ENCODE data around the gene DHRS9.

The DHRS9 gene

DNA sequence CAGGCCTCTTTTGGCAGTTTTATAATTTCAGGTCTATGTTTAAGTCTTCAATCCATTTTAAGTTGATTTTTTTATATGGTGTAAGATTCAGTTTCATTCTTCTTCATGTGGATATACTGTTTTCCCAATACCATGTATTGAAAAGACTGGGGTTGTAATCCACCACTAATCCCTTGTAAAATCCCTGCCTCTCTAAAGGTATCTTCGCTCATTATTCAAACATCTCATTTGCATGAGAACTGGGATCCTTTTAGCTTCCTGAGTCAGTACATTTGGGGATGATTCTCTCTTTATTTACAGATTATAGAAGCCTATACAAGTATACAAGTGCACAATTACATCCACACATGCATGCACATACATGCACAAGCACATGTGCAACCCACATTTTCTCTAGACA lies 25.3 kb downstream of the DHRS9 start:
- Histone ChIP-seq H3K4me3 (ENCODE audit: low read length, poor library complexity, severe bottlenecking) (no peak overlapping the region), H3K9me2 (replicated peaks; ENCODE audit: low read depth, low read length) (no peaks in the 10 kb centered on the region), H2AFZ (ENCODE audit: low read length) (no peak overlapping the region; the same call in 1 of the 2 replicates), H3K79me2 (ENCODE audit: insufficient read depth, low read length) (no peaks in the 10 kb centered on the region), H3K4me1 (ENCODE audit: insufficient read depth, low read length, poor library complexity, severe bottlenecking) (peaks cover 37% of the 10 kb centered on the region), H3K9me3 (ENCODE audit: insufficient read depth, low read depth, low read length) (no peaks in the 10 kb centered on the region), H3F3A (ENCODE audit: low read depth) (no peaks in the 10 kb centered on the region), H4K20me1 (ENCODE audit: insufficient read depth, low read length, poor library complexity, severe bottlenecking) (no peaks in the 10 kb centered on the region), H3K9ac (ENCODE audit: low read depth, low read length, poor library complexity, severe bottlenecking) (peak overlapping the region; percentile 44), H3K27me3 (ENCODE audit: insufficient read depth, low read length, poor library complexity, severe bottlenecking) (no peaks in the 10 kb centered on the region), H3K4me2 (ENCODE audit: low read depth, low read length, poor library complexity, severe bottlenecking) (peak overlapping the region; percentile 70), H3K36me3 (ENCODE audit: insufficient read depth, low read length) (no peaks in the 10 kb centered on the region)
- TF ChIP-seq, protein P1, sequence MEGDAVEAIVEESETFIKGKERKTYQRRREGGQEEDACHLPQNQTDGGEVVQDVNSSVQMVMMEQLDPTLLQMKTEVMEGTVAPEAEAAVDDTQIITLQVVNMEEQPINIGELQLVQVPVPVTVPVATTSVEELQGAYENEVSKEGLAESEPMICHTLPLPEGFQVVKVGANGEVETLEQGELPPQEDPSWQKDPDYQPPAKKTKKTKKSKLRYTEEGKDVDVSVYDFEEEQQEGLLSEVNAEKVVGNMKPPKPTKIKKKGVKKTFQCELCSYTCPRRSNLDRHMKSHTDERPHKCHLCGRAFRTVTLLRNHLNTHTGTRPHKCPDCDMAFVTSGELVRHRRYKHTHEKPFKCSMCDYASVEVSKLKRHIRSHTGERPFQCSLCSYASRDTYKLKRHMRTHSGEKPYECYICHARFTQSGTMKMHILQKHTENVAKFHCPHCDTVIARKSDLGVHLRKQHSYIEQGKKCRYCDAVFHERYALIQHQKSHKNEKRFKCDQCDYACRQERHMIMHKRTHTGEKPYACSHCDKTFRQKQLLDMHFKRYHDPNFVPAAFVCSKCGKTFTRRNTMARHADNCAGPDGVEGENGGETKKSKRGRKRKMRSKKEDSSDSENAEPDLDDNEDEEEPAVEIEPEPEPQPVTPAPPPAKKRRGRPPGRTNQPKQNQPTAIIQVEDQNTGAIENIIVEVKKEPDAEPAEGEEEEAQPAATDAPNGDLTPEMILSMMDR (conservative IDR thresholded peaks at IDR 0.05; ENCODE audit: low read length) = no peak
- TF ChIP-seq EZH2phosphoT487 (IDR thresholded peaks at IDR 0.05; ENCODE audit: borderline replicate concordance) = no peak

DNA sequence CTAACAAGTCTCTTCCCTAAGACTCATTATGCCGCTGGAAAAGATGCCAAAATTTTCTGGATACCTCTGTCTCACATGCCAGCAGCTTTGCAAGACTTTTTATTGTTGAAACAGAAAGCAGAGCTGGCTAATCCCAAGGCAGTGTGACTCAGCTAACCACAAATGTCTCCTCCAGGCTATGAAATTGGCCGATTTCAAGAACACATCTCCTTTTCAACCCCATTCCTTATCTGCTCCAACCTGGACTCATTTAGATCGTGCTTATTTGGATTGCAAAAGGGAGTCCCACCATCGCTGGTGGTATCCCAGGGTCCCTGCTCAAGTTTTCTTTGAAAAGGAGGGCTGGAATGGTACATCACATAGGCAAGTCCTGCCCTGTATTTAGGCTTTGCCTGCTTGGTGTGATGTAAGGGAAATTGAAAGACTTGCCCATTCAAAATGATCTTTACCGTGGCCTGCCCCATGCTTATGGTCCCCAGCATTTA lies 26.3 kb downstream of the DHRS9 start:
- peak overlapping the region; percentile 61 for H3K4me3 ChIP-seq (ENCODE audit: low read length, poor library complexity, severe bottlenecking)
- no peaks in the 10 kb centered on the region for H3K36me3 ChIP-seq (ENCODE audit: insufficient read depth, low read length)
- H3K27me3 ChIP-seq (ENCODE audit: insufficient read depth, low read length, poor library complexity, severe bottlenecking) = no peaks in the 10 kb centered on the region
- H4K20me1 ChIP-seq (ENCODE audit: insufficient read depth, low read length, poor library complexity, severe bottlenecking) = no peaks in the 10 kb centered on the region
- H3K4me1 ChIP-seq (ENCODE audit: insufficient read depth, low read length, poor library complexity, severe bottlenecking) = peaks cover 32% of the 10 kb centered on the region
- H3K79me2 ChIP-seq (ENCODE audit: insufficient read depth, low read length) = no peaks in the 10 kb centered on the region
- no peaks in the 10 kb centered on the region for H3K9me3 ChIP-seq (ENCODE audit: insufficient read depth, low read depth, low read length)
- peak overlapping the region; percentile 44 for H3K9ac ChIP-seq (ENCODE audit: low read depth, low read length, poor library complexity, severe bottlenecking)
- no peaks in the 10 kb centered on the region for H3F3A ChIP-seq (ENCODE audit: low read depth)
- no peaks in the 10 kb centered on the region for H3K9me2 ChIP-seq (replicated peaks; ENCODE audit: low read depth, low read length)
- H2AFZ ChIP-seq (ENCODE audit: low read length) = peak overlapping the region; percentile 71
- TF ChIP-seq, protein P1 (conservative IDR thresholded peaks at IDR 0.05; ENCODE audit: low read length) = no peak
- TF ChIP-seq EZH2phosphoT487 (IDR thresholded peaks at IDR 0.05; ENCODE audit: borderline replicate concordance) = no peak
- peak overlapping the region; percentile 70 for H3K4me2 ChIP-seq (ENCODE audit: low read depth, low read length, poor library complexity, severe bottlenecking)

DNA sequence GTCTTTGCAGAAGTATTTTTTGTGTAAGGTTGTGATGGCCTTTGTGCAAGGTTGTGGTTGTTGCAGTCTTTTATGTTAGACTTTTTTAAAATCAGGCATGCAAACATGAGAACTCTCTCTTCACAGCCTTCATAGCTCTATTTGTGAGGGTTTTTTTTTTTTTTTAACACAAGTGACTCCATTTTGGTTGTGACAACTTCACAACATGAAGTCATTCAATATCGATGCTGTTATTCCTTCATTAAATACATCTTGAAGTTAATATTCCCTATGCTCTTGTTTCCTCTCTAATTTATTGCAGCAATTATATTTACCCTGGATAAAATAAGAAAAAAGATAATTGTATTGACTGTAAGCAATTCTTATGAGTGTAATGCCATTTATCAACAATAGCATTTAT lies 35.5 kb downstream of the DHRS9 start:
- no peaks in the 10 kb centered on the region for H3K27me3 ChIP-seq (ENCODE audit: insufficient read depth, low read length, poor library complexity, severe bottlenecking)
- H2AFZ ChIP-seq (ENCODE audit: low read length) = no peak overlapping the region
- H4K20me1 ChIP-seq (ENCODE audit: insufficient read depth, low read length, poor library complexity, severe bottlenecking) = no peaks in the 10 kb centered on the region
- H3K36me3 ChIP-seq (ENCODE audit: insufficient read depth, low read length) = no peaks in the 10 kb centered on the region
- peaks cover 61% of the 10 kb centered on the region for H3K4me1 ChIP-seq (ENCODE audit: insufficient read depth, low read length, poor library complexity, severe bottlenecking)
- TF ChIP-seq EZH2phosphoT487 (IDR thresholded peaks at IDR 0.05; ENCODE audit: borderline replicate concordance) = no peak
- TF ChIP-seq, protein P1 (conservative IDR thresholded peaks at IDR 0.05; ENCODE audit: low read length) = no peak
- H3K4me3 ChIP-seq (ENCODE audit: low read length, poor library complexity, severe bottlenecking) = peak overlapping the region; percentile 32
- peaks cover 12% of the 10 kb centered on the region for H3F3A ChIP-seq (ENCODE audit: low read depth)
- H3K9me2 ChIP-seq (replicated peaks; ENCODE audit: low read depth, low read length) = no peaks in the 10 kb centered on the region
- H3K9ac ChIP-seq (ENCODE audit: low read depth, low read length, poor library complexity, severe bottlenecking) = peak overlapping the region; percentile 47
- no peaks in the 10 kb centered on the region for H3K9me3 ChIP-seq (ENCODE audit: insufficient read depth, low read depth, low read length)
- H3K79me2 ChIP-seq (ENCODE audit: insufficient read depth, low read length) = no peaks in the 10 kb centered on the region
- H3K4me2 ChIP-seq (ENCODE audit: low read depth, low read length, poor library complexity, severe bottlenecking) = peak overlapping the region; percentile 68
